Thyroid gland (tissue), 4 donors: Measurements from ENCODE around the gene ST6GALNAC3.

Experiments used
- POLR2A ChIP-seq, 2 donors: fragments of 450-650 bp; IDR thresholded peaks; one replicate each; pipeline ENCODE4 v1.6.1; 2017; ENCODE audit warnings: antibody characterized with exemption in 2 of 2, mild to moderate bottlenecking in 2 of 2, moderate library complexity in 1 of 2
- TF ChIP-seq, protein P1 (sequence below), 6 experiments: fragments of 200-600 bp in 3 of 6; fragments of 450-650 bp in 3 of 6; sonication (generic) in 3 of 6; IDR thresholded peaks; one replicate each; pipeline ENCODE4 v1.5.1; 2016 to 2019; ENCODE audit warnings: antibody characterized with exemption in 6 of 6, mild to moderate bottlenecking in 2 of 6, inconsistent platforms in 1 of 6, moderate library complexity in 1 of 6

DNA sequence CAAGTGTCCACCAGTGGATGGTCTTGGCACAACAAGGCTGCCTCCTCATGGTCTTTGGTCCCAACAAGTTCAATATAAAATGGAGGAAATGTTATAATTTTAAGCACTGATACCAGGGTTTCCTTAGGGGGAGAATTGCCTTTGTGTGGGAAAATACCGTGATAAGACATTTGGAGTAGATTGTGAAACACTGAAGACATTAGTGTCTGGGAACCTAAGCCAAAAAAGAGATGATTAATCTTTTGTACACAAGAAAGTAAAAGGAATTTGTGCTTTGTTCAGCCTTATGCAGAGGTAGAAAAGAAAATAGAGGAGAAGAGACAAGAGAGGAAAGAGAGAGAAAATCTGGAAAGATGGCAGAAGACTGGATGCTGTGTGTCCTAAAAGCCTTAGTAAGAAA lies 36.1 kb downstream of the ST6GALNAC3 start:
- TF ChIP-seq, protein P1, sequence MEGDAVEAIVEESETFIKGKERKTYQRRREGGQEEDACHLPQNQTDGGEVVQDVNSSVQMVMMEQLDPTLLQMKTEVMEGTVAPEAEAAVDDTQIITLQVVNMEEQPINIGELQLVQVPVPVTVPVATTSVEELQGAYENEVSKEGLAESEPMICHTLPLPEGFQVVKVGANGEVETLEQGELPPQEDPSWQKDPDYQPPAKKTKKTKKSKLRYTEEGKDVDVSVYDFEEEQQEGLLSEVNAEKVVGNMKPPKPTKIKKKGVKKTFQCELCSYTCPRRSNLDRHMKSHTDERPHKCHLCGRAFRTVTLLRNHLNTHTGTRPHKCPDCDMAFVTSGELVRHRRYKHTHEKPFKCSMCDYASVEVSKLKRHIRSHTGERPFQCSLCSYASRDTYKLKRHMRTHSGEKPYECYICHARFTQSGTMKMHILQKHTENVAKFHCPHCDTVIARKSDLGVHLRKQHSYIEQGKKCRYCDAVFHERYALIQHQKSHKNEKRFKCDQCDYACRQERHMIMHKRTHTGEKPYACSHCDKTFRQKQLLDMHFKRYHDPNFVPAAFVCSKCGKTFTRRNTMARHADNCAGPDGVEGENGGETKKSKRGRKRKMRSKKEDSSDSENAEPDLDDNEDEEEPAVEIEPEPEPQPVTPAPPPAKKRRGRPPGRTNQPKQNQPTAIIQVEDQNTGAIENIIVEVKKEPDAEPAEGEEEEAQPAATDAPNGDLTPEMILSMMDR (IDR thresholded peaks at IDR 0.05) = no peak
- no peak for TF ChIP-seq POLR2A (IDR thresholded peaks at IDR 0.05)
